Measurements from ENCODE around the gene PHLDB1. TPM values are rescaled to one million over a fixed set of nuclear protein-coding genes. Genes with fewer than 3 reads are reported as not detected.

Gene PHLDB1
- total and polyA plus RNA-seq, 2 donors (not counting 3 experiments of a cell fraction or from before 2014, with no cell fraction given) = 99.7 to 183 TPM

DNA sequence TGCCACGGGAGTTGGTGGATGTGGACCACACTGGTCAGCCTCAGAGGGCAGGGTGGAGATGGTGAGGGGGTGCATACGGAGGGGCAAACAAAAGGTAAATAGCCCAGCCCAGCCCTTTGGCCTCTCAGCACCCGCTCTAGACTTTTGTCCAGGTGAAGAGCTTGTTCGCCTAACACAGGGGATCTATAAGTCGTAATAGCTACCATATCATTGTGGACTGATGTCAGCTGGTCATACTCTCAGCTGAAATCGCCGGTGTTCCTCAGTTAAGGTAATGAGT, 99.1 kb downstream of the PHLDB1 start:
- CTCF ChIA-PET = no interaction called here
- POLR2A ChIA-PET = no interaction called here
- dilution Hi-C loops (cut with MboI; ENCODE audit: extremely low pct_ligation_motif_present, low sequenced_read_pairs) (no loop called here), intact Hi-C loops (cut with micrococcal nuclease) (no loop called here)
- FAIRE-seq (no peak), DNase-seq (ENCODE audit: low read depth, low spot score) (no peak)
- H4K20me1 ChIP-seq (replicated peaks; ENCODE audit: control insufficient read depth, extremely low read depth, insufficient read depth, low read length) = no peaks in the 10 kb centered on the region
- no peak overlapping the region for H3K4me3 ChIP-seq (replicated peaks in 1 of 3; ENCODE audit: insufficient read depth in 1 of 3, low read depth in 1 of 3, low read length in 3 of 3)
- H3K4me1 ChIP-seq (ENCODE audit: control insufficient read depth, extremely low read depth, insufficient read depth, low read length) = no peaks in the 10 kb centered on the region
- no peak overlapping the region for H2AFZ ChIP-seq (ENCODE audit: low read depth, low read length)
- no peak overlapping the region for H3K9ac ChIP-seq (replicated peaks; ENCODE audit: extremely low read depth, insufficient read depth, low read length)
- TF ChIP-seq GATA2 (IDR thresholded peaks at IDR 0.05; ENCODE audit: insufficient read depth, insufficient read length, low read depth, low read length) (no peak), FOS (IDR thresholded peaks at IDR 0.05; ENCODE audit: borderline replicate concordance, insufficient read depth, low read length) (no peak), MYC (IDR thresholded peaks at IDR 0.05; ENCODE audit: low read depth, low read length) (no peak), JUN (IDR thresholded peaks at IDR 0.05; ENCODE audit: borderline replicate concordance, insufficient read depth, insufficient read length, low read depth) (no peak), EZH2 (IDR thresholded peaks at IDR 0.05; ENCODE audit: borderline replicate concordance, low read depth, low read length, severe bottlenecking) (no peak), POLR2A (IDR thresholded peaks at IDR 0.05; ENCODE audit: low read depth, low read length) (no peak), POLR2AphosphoS5 (IDR thresholded peaks at IDR 0.05; ENCODE audit: insufficient read depth, low read depth, low read length) (no peak)
- TF ChIP-seq, protein P1, sequence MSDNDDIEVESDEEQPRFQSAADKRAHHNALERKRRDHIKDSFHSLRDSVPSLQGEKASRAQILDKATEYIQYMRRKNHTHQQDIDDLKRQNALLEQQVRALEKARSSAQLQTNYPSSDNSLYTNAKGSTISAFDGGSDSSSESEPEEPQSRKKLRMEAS (IDR thresholded peaks at IDR 0.05; ENCODE audit: insufficient read depth, insufficient read length) = no peak
- TF ChIP-seq, protein P2, sequence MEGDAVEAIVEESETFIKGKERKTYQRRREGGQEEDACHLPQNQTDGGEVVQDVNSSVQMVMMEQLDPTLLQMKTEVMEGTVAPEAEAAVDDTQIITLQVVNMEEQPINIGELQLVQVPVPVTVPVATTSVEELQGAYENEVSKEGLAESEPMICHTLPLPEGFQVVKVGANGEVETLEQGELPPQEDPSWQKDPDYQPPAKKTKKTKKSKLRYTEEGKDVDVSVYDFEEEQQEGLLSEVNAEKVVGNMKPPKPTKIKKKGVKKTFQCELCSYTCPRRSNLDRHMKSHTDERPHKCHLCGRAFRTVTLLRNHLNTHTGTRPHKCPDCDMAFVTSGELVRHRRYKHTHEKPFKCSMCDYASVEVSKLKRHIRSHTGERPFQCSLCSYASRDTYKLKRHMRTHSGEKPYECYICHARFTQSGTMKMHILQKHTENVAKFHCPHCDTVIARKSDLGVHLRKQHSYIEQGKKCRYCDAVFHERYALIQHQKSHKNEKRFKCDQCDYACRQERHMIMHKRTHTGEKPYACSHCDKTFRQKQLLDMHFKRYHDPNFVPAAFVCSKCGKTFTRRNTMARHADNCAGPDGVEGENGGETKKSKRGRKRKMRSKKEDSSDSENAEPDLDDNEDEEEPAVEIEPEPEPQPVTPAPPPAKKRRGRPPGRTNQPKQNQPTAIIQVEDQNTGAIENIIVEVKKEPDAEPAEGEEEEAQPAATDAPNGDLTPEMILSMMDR (IDR thresholded peaks at IDR 0.05; ENCODE audit: extremely low read depth in 1 of 2, insufficient read depth in 1 of 2, low read depth in 1 of 2, low read length in 2 of 2) = no peak
- H3K9me3 ChIP-seq (replicated peaks; ENCODE audit: control insufficient read depth, insufficient read depth, low read length) = no peaks in the 10 kb centered on the region
- no peaks in the 10 kb centered on the region for H3K36me3 ChIP-seq (ENCODE audit: control insufficient read depth in 2 of 2, extremely low read depth in 1 of 2, insufficient read depth in 2 of 2, low read length in 2 of 2)
- H3K27ac ChIP-seq (ENCODE audit: insufficient read depth, low read depth, low read length) = no peak overlapping the region
- peaks cover 3 to 5% of the 10 kb centered on the region in 2 experiments for H3K27me3 ChIP-seq (ENCODE audit: control insufficient read depth in 2 of 2, insufficient read depth in 2 of 2, low read length in 2 of 2)
- BruUV-seq (replicated peaks) = no TSS peak
- no peaks in the 10 kb centered on the region for H3K9me1 ChIP-seq (replicated peaks; ENCODE audit: control insufficient read depth, extremely low read depth, insufficient read depth, low read length)
- no peak overlapping the region for H3K4me2 ChIP-seq (ENCODE audit: insufficient read depth, low read length)
- H3K79me2 ChIP-seq (ENCODE audit: control insufficient read depth, insufficient read depth, low read length) = no peaks in the 10 kb centered on the region

Small RNAs within 50 kb of the gene (microRNA-seq; reads per million reads assigned to microRNA genes)
- not detected for gene MIR6716 (ENCODE audit: borderline number of aligned reads, borderline replicate concordance)

Small RNAs within 50 kb of the gene (small RNA-seq; reads per million reads assigned to genes)
- gene RNU6-1157P (ENCODE audit: insufficient read depth, insufficient read length, low read depth, low replicate concordance) (not detected), gene RNU6-376P (ENCODE audit: insufficient read depth, insufficient read length, low read depth, low replicate concordance) (not detected)

Other genes starting within 250 kb of the PHLDB1 start
- 34.9 and 40.2 TPM in 2 replicates for gene UBE4A, start 248.0 kb upstream of the PHLDB1 start, total RNA-seq
- 9.6 and 13.3 TPM in 2 replicates for gene UBE4A, start 248.0 kb upstream of the PHLDB1 start, polyA plus RNA-seq
- gene ATP5MG, start 206.0 kb upstream of the PHLDB1 start, total RNA-seq = 211 and 242 TPM in 2 replicates
- gene ATP5MG, start 206.0 kb upstream of the PHLDB1 start, polyA plus RNA-seq = 328 and 439 TPM in 2 replicates
- gene KMT2A, start 171.1 kb upstream of the PHLDB1 start, total RNA-seq = 63.9 and 64.1 TPM in 2 replicates
- gene KMT2A, start 171.1 kb upstream of the PHLDB1 start, polyA plus RNA-seq = 21.9 and 23.5 TPM in 2 replicates
- 0.60 and 1.1 TPM in 2 replicates for gene TTC36, start 80.1 kb upstream of the PHLDB1 start, total RNA-seq
- gene TTC36, start 80.1 kb upstream of the PHLDB1 start, polyA plus RNA-seq = 0.29 TPM in 1 of 2 replicates, not detected in the other
- 18.9 and 20.4 TPM in 2 replicates for gene TMEM25, start 76.4 kb upstream of the PHLDB1 start, total RNA-seq
- gene TMEM25, start 76.4 kb upstream of the PHLDB1 start, polyA plus RNA-seq = 34.6 and 42.3 TPM in 2 replicates
- 16.7 and 17.0 TPM in 2 replicates for gene IFT46, start 41.7 kb upstream of the PHLDB1 start, total RNA-seq
- 26.5 and 28.7 TPM in 2 replicates for gene IFT46, start 41.7 kb upstream of the PHLDB1 start, polyA plus RNA-seq
- gene ARCN1, start 35.2 kb upstream of the PHLDB1 start, total RNA-seq = 168 and 172 TPM in 2 replicates
- 180 and 188 TPM in 2 replicates for gene ARCN1, start 35.2 kb upstream of the PHLDB1 start, polyA plus RNA-seq
- gene TREH, start 72.0 kb downstream of the PHLDB1 start, total RNA-seq = not detected in 2 replicates
- not detected in 2 replicates for gene TREH, start 72.0 kb downstream of the PHLDB1 start, polyA plus RNA-seq
- gene DDX6, start 183.5 kb downstream of the PHLDB1 start, total RNA-seq = 132 and 138 TPM in 2 replicates
- 13.2 and 19.1 TPM in 2 replicates for gene DDX6, start 183.5 kb downstream of the PHLDB1 start, polyA plus RNA-seq